ENCODE results near the gene DNALI1. TPM values are rescaled to one million over a fixed set of nuclear protein-coding genes. Genes with fewer than 3 reads are reported as not detected.
A peak's percentile ranks its signal among the peaks of the same experiment; 100 is the strongest.

DNALI1 gene
- total RNA-seq = 8.7 and 12.9 TPM in 2 replicates

DNA sequence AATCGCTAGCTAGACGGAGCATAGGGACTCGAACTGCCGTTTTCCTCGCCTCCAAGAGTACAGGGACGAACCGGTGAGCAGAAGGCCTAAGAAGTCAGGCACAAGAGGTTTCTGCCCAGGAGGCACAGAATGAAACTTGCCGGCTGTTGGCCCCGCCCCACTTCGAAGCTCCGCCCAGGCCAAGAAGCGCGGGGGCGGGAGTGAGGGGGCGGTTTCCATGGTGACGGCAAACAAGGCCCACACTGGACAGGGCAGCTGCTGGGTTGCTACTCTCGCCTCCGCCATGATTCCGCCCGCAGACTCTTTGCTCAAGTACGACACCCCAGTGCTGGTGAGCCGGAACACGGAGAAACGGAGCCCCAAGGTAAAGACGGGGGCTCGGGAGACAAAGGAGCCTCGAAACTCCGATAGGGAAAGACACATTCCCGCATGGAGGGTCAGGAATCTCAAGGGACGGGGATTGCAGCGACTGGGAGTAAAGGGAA lies at the start of gene DNALI1:
TSS of gene DNALI1 (plus strand) at position 229 of the 485 bp plus-strand sequence. CDS start at position 284, 55 bp downstream.
- peak; percentile 48 for DNase-seq (ENCODE audit: low read depth)

DNA sequence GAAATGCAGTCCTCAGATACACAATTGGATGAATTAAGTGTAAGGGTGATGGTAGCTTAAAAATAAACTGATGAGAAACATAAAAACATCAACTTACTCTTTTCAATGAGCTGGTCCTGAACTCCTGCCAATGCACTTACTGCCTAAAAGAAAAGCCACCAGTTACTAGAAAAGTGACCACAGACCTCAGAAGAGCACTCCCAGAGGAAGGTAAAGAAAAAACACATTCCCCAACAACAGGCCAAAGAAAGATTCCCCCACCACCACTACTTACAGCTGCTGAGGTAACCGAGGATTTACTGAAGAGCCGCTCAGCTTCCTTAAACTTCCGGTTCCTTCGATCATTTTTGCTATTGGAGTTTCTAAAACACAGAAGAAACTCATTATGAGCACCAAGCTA lies 47.6 kb upstream of the DNALI1 start:
- Histone ChIP-seq H3K27me3 (ENCODE audit: control insufficient read depth, insufficient read depth, low read length) (no peaks in the 10 kb centered on the region), H3K36me3 (ENCODE audit: control insufficient read depth, insufficient read depth, low read length) (peaks cover 2% of the 10 kb centered on the region), H3K4me3 (ENCODE audit: low read depth, low read length) (no peak overlapping the region)
- DNase-seq (ENCODE audit: low read depth) = no peak
- TF ChIP-seq, protein P1, sequence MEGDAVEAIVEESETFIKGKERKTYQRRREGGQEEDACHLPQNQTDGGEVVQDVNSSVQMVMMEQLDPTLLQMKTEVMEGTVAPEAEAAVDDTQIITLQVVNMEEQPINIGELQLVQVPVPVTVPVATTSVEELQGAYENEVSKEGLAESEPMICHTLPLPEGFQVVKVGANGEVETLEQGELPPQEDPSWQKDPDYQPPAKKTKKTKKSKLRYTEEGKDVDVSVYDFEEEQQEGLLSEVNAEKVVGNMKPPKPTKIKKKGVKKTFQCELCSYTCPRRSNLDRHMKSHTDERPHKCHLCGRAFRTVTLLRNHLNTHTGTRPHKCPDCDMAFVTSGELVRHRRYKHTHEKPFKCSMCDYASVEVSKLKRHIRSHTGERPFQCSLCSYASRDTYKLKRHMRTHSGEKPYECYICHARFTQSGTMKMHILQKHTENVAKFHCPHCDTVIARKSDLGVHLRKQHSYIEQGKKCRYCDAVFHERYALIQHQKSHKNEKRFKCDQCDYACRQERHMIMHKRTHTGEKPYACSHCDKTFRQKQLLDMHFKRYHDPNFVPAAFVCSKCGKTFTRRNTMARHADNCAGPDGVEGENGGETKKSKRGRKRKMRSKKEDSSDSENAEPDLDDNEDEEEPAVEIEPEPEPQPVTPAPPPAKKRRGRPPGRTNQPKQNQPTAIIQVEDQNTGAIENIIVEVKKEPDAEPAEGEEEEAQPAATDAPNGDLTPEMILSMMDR (IDR thresholded peaks at IDR 0.05; ENCODE audit: insufficient read depth, low read length, poor library complexity, severe bottlenecking) = peak; percentile 24

More for the DNA sequence above, at the start of gene DNALI1:
- Histone ChIP-seq H3K27me3 (ENCODE audit: control insufficient read depth, insufficient read depth, low read length) (no peaks in the 10 kb centered on the region), H3K36me3 (ENCODE audit: control insufficient read depth, insufficient read depth, low read length) (peaks cover 1% of the 10 kb centered on the region), H3K4me3 (ENCODE audit: low read depth, low read length) (peak within 1 kb of the TSS; percentile 53)
- TF ChIP-seq, protein P1 (IDR thresholded peaks at IDR 0.05; ENCODE audit: insufficient read depth, low read length, poor library complexity, severe bottlenecking) = no peak

DNA sequence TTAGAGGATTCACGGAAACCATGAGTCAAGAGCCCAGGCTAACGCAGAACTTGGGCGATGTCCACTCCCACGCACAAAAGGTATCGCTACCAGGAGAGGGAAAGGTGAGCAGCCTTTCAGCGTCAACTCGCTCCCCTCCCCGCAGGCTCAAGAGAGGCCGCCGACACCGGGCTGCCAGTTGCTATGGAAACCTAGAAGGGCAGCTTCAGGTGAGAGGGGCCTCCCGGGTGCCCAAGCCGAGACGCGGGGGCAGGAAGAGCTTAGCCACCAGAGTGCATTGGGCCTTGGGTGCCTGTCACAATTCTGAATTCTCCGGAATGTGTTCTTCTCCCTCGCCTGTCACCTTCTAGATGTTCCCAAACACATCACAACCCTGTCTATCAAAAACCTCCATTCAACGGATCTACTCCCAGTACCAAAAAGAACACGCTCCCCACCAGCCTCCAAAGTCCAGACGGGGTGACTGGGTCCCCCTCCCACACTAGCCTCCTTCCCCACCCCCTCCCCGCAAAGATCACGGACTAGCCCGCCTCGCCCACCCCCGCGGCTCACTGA lies 42.9 kb upstream of the DNALI1 start:
- Histone ChIP-seq H3K27me3 (ENCODE audit: control insufficient read depth, insufficient read depth, low read length) (no peaks in the 10 kb centered on the region), H3K4me3 (ENCODE audit: low read depth, low read length) (peak overlapping the region; percentile 89), H3K36me3 (ENCODE audit: control insufficient read depth, insufficient read depth, low read length) (peaks cover 2% of the 10 kb centered on the region)
- TF ChIP-seq, protein P1 (IDR thresholded peaks at IDR 0.05; ENCODE audit: insufficient read depth, low read length, poor library complexity, severe bottlenecking) = no peak
- no peak for DNase-seq (ENCODE audit: low read depth)

DNA sequence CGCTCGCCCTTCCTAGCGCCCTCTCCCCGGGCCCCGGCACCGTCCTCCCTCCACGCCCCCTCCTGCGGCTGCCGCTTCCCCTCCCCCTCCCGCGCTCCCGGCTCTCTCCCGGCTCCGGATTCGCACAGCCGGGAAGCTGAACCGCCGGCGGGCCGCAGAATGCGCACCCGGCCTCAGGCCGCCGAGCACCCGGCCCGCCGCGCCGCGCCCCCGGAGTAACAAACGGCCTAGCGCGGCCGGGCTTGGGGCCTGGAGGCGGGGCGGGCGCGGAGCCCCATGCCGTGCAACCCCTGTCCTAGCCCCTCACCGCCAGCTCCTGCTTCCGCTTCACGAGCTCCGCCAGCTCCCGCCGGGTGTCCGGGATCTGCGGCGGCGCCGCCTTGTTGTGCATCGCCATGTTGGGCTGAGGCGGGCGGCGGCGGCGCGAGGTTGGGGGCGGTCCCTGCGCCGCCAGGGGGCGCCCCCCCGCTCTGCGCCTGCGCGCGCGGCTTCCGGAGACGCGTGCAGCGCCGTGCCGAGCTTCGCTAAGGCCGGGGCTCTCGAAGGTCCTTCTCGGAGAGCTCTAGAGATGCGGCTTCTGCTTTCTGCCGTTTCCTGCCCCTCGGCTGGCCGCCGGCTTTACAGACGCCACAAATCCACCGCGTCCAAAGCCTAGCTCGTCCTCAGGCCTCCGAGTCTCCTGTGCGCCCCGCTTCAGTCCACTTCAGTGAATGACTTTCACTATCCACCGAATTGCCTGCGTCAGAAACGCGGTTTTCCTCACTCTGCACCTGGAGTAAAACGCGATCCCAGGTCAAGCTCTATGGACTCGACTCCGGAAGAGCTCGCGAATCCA lies 42.2 kb upstream of the DNALI1 start, which contains the start of gene MEAF6:
TSS of gene MEAF6 (minus strand) at position 417 of the 835 bp plus-strand sequence. CDS start at position 397, 20 bp downstream.
- Histone ChIP-seq H3K27me3 (ENCODE audit: control insufficient read depth, insufficient read depth, low read length) (no peaks in the 10 kb centered on the region), H3K4me3 (ENCODE audit: low read depth, low read length) (peak within 1 kb of the TSS; percentile 89), H3K36me3 (ENCODE audit: control insufficient read depth, insufficient read depth, low read length) (peaks cover 2% of the 10 kb centered on the region)
- DNase-seq (ENCODE audit: low read depth) = peak; percentile 32
- TF ChIP-seq, protein P1 (IDR thresholded peaks at IDR 0.05; ENCODE audit: insufficient read depth, low read length, poor library complexity, severe bottlenecking) = no peak

DNA sequence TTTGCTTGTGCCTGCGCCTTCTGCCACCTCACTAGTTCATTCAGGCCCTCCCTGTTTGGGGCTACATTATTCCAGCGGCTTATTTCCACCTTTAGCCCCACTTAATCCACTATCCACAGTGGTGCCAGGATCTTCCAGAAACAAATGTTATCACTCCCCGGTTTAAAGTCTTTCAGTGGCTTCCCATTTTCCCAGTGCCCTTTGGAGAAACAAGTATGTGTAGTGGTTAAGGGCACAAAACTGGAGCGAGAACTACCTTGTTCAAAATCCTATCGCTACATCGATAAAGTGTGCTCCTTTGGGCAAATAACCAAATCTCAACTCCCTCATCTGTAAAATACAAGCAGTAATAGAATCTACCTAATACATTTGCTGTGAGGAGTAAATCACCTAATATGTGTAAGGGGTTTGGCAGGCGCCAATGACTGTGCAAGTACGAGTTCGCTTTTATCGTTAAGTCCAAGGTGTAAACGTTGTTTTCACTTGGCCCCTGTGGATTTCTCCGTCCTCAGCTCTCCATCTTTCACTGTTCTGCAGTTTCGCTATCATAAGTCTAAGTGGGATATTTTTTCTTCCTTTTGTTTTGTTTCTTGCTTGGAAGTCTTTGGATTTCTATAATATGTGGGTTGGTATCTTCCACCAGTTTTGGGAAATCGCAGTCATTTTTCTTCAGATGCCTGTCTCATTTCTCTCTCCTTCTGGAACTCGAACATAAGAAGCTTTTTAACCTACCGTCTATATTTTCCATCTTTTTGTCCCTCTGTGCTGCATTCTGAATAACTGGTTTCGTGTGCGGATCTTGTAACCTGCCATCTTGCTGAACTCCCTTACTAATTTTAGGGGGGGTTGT lies 41.3 kb upstream of the DNALI1 start:
- TF ChIP-seq, protein P1 (IDR thresholded peaks at IDR 0.05; ENCODE audit: insufficient read depth, low read length, poor library complexity, severe bottlenecking) = no peak
- H3K36me3 ChIP-seq (ENCODE audit: control insufficient read depth, insufficient read depth, low read length) = peaks cover 2% of the 10 kb centered on the region
- DNase-seq (ENCODE audit: low read depth) = no peak

More for the DNA sequence above, 41.3 kb upstream of the DNALI1 start:
- peak overlapping the region; percentile 89 for H3K4me3 ChIP-seq (ENCODE audit: low read depth, low read length)
- H3K27me3 ChIP-seq (ENCODE audit: control insufficient read depth, insufficient read depth, low read length) = no peaks in the 10 kb centered on the region

All from kidney epithelial cell (primary cell).